Activated naive CD8-positive, alpha-beta T cell (primary cell): Measurements from ENCODE around the gene ACBD6.

Experiments used
- H3K27ac Mint-ChIP-seq: one replicate; pipeline ENCODE4 v1.8.0; 2021; ENCODE audit warnings: mixed read lengths
- H3K27me3 Mint-ChIP-seq: one replicate; pipeline ENCODE4 v1.8.0; 2021; ENCODE audit warnings: mixed read lengths
- H3K36me3 Mint-ChIP-seq: one replicate; pipeline ENCODE4 v1.8.0; 2021; ENCODE audit warnings: mixed read lengths
- H3K4me1 Mint-ChIP-seq: one replicate; pipeline ENCODE4 v1.8.0; 2021; ENCODE audit warnings: low read depth, mixed read lengths
- H3K4me3 Mint-ChIP-seq: one replicate; pipeline ENCODE4 v1.8.0; 2021; ENCODE audit warnings: mild to moderate bottlenecking, mixed read lengths
- H3K9me3 Mint-ChIP-seq: one replicate; pipeline ENCODE4 v1.8.0; 2021; ENCODE audit warnings: low read depth, mixed read lengths

The ACBD6 gene

DNA sequence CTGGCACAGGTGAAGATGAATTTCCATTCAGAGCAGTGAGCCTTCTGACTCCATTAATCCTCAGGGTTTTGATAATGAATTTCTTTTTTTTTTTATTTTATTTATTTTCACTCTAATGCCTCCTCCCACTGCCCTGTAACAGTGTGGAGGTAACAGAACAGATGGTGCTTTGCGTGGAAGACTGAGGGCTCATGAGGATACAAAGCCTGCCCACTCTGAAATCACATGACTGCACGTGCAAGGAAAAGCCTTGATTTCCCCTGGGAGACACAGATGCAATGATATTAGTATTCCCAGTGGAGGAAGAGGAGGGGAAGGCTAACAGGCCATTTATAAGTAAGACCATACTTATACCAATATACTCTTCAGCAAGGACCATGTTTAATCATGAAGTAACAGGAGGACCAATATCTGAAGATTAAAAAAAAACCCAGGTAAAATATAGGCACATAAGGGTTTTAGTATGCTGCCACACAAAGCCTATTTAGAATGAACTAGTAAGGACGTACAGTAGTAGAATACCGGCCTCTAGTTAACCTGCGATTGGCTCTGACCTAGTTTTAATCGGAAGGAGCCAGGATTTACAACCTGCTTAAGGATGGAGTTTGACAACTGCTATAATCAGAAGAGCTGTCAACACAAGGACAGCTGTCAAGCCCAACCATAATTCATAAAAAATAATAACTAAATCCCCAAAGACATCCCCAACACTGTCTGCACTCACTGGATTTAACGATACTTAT, 202.7 kb downstream of the ACBD6 start:
- Mint-ChIP-seq H3K4me1 (peaks cover 30% of the 10 kb centered on the region), H3K4me3 (no peak overlapping the region), H3K27me3 (no peaks in the 10 kb centered on the region), H3K27ac (no peak overlapping the region), H3K9me3 (no peaks in the 10 kb centered on the region), H3K36me3 (peaks cover 13% of the 10 kb centered on the region)

DNA sequence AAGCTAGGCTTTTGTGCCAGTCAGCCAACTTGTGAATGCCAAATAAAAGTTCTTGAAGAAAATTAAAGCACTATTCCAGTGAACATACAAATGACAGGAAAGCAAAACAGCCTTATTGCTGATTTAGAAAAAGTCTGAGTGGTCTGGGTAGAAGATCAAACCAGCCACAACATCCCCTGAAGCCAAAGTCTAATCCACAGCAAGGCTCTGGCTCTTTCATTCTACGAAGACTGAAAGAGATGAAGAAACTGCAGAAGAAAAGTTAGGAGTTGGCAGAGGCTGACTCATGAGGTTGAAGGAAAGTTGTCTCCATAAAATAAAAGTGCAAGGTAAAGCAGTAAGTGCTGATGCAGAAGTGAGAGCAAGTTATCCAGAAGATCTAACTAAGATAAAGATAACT, 206.4 kb downstream of the ACBD6 start:
- Mint-ChIP-seq H3K4me1 (peaks cover 29% of the 10 kb centered on the region), H3K27ac (no peak overlapping the region), H3K4me3 (no peak overlapping the region), H3K9me3 (no peaks in the 10 kb centered on the region), H3K27me3 (no peaks in the 10 kb centered on the region), H3K36me3 (peaks cover 19% of the 10 kb centered on the region)

DNA sequence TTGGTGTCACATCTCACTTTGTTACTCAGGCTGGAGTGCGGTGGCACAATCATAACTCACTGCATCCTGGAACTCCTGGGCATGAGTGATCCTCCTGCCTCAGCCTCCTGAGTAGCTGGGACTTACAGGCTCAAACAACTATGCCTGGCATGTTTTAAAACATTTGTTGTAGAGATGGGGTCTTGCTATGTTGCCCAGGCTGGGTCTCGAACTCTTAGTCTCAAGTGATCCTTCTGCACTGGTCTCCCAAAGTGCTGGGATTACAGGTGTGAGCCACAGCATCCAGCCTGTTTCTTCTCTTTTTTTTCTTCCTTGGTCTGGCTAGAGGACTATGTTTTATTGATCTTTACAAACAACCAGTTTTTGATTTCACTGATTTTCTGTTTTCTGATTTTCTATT, 207.7 kb downstream of the ACBD6 start:
- no peak overlapping the region for H3K27ac Mint-ChIP-seq
- H3K27me3 Mint-ChIP-seq = no peaks in the 10 kb centered on the region
- H3K9me3 Mint-ChIP-seq = no peaks in the 10 kb centered on the region
- H3K4me1 Mint-ChIP-seq = peaks cover 42% of the 10 kb centered on the region
- no peak overlapping the region for H3K4me3 Mint-ChIP-seq
- H3K36me3 Mint-ChIP-seq = peaks cover 22% of the 10 kb centered on the region

DNA sequence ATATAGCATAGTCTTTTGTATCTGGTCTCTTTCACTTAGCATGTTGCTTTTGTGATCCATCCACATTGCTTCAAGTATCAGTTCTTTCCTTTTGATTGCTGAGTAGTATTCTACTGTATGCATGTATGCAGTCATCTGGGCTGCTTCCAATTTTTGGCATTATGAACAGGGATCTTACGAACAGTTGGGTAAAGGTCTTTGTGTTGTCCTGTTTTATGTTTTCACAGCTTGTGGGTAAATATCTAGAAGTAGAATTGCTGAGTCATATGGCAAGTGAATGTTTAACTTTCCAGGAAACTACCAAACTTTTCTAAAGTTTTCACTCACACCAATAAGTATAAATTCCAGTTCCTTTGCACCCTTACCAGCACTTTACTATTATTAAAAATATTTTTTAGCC, 211.4 kb downstream of the ACBD6 start:
- Mint-ChIP-seq H3K9me3 (no peaks in the 10 kb centered on the region), H3K4me3 (no peak overlapping the region), H3K27ac (no peak overlapping the region), H3K4me1 (peaks cover 30% of the 10 kb centered on the region), H3K36me3 (peaks cover 20% of the 10 kb centered on the region), H3K27me3 (no peaks in the 10 kb centered on the region)

DNA sequence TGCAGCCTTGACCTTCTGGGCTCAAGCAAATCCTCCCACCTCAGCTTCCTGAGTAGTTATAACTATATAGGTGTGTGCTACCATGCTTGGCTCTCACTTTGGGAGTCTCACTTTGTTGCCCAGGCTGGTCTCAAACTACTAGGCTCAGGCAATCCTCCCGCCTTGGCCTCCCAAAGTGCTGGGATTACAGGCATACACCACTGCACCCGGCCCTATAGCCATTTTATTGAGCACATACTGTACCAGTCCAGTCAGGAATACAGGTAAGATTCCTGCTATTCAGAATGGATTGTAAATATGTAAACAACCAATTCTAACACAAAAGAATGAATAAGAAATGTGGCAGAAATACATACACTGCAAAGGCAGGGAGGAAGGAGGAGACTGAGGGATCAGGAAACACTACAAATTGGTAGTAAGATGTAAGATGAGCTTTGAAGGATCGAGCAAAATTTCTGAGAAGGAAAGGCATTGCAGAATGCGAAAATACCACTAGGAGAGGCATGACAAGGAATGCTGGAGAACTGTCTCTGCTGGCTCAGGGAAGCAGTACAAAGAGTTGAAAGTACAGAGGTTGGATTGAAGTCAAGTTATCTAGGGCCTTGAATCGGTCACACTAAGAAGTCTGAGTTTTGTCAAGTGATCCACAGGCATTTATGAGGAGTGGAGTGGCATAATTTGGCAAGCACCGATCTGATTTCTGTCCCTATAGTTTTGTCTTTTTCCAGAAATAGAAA, 211.9 kb downstream of the ACBD6 start:
- no peaks in the 10 kb centered on the region for H3K9me3 Mint-ChIP-seq
- H3K4me1 Mint-ChIP-seq = peaks cover 26% of the 10 kb centered on the region
- no peak overlapping the region for H3K4me3 Mint-ChIP-seq
- H3K36me3 Mint-ChIP-seq = peaks cover 19% of the 10 kb centered on the region
- H3K27me3 Mint-ChIP-seq = no peaks in the 10 kb centered on the region
- H3K27ac Mint-ChIP-seq = no peak overlapping the region

DNA sequence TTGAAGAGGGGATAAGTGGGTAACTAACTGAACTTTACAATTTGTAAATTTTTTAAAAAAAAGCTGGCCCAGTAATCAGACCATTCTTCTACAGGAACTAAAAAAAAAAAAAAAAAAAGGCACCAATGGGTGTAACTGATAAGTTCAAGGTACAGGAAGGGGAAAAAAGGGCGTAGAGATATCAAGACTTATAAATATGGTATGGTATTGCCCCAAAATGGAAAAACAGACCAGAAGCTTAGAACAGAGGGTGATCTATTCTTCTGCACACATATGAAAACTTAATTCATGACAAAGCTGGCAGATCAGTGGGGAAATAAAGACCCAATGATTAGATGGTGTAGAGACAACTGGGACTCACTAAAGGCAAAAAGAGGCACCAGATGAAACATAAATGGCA, 213.4 kb downstream of the ACBD6 start:
- Mint-ChIP-seq H3K27me3 (no peaks in the 10 kb centered on the region), H3K27ac (no peak overlapping the region), H3K4me1 (peaks cover 25% of the 10 kb centered on the region), H3K36me3 (peaks cover 21% of the 10 kb centered on the region), H3K4me3 (no peak overlapping the region), H3K9me3 (no peaks in the 10 kb centered on the region)

DNA sequence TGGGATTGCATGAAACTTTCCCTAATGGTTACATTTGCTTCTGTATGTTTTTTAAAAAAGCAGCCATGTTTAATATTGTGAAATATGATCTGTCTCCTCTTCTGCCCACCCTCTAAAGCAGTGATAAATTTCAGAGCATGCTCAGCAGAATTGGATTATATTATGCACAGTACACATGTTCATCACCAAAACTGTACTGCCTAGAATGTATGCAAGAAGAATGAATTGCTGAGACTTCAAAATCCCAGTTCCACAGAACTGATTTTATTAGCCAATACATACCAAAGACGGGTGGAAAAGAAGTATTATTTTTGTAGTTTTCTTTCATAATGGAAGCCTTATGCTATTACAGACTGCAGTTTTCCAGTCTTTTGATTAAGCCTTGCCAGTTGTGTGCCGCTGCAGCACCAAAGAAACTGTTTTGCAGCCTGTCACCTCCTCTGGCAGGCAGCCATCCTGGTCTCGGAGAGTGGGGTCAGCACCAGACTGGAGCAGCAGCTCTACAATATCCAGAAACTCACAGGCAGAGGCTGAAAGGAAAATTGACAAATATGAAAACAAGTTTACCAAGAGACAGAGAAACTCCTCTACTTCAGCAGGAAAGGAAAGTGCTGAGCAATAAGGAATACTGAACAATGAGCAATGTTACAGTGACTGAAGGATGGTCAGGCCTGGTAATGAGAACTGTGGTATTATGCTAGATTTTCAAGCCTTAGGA, 214.2 kb downstream of the ACBD6 start:
- Mint-ChIP-seq H3K9me3 (no peaks in the 10 kb centered on the region), H3K27me3 (no peaks in the 10 kb centered on the region), H3K36me3 (peaks cover 23% of the 10 kb centered on the region), H3K27ac (no peak overlapping the region), H3K4me1 (peaks cover 25% of the 10 kb centered on the region), H3K4me3 (no peak overlapping the region)

DNA sequence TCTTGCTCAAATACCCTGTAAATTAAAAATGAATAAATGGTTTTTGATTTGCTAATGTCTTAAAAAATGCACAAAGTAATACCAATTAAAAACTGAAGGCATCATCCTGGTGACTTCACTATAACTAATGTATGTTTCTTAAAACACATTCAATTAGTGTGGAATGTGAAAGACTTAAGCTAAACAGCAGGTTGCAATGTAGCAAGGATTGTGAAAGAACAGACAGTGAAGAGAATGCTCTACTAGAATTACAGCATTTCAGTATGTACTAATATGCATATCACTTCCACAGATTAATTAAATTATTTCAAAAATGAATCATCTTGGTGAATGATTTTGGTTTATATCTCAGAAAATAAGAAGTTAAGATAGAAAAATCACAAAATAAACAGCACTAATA, 216.0 kb downstream of the ACBD6 start:
- Mint-ChIP-seq H3K4me3 (no peak overlapping the region), H3K4me1 (peaks cover 23% of the 10 kb centered on the region), H3K27me3 (no peaks in the 10 kb centered on the region), H3K36me3 (peaks cover 20% of the 10 kb centered on the region), H3K27ac (no peak overlapping the region), H3K9me3 (no peaks in the 10 kb centered on the region)

DNA sequence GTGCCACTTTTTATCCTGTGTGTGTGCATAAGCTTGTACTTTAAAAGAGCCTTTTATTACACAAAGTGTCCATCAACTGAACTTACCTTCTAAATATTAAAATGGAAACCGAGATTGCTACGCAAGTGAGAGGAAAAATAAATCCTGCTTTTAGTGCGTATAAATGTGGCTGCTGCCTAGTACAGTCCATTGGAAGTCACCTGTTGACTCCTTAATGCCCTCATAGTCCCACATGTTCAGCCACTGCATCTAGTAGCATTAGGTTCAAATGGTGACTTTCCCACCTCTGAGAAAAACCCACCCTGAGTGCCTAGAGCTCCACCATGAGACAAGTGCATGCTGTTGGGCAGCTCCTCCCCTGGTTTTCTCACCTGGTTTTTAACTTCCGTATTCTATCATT, 219.3 kb downstream of the ACBD6 start:
- Mint-ChIP-seq H3K9me3 (no peaks in the 10 kb centered on the region), H3K27ac (no peak overlapping the region), H3K4me3 (no peak overlapping the region), H3K4me1 (no peaks in the 10 kb centered on the region), H3K36me3 (peaks cover 21% of the 10 kb centered on the region), H3K27me3 (no peaks in the 10 kb centered on the region)

DNA sequence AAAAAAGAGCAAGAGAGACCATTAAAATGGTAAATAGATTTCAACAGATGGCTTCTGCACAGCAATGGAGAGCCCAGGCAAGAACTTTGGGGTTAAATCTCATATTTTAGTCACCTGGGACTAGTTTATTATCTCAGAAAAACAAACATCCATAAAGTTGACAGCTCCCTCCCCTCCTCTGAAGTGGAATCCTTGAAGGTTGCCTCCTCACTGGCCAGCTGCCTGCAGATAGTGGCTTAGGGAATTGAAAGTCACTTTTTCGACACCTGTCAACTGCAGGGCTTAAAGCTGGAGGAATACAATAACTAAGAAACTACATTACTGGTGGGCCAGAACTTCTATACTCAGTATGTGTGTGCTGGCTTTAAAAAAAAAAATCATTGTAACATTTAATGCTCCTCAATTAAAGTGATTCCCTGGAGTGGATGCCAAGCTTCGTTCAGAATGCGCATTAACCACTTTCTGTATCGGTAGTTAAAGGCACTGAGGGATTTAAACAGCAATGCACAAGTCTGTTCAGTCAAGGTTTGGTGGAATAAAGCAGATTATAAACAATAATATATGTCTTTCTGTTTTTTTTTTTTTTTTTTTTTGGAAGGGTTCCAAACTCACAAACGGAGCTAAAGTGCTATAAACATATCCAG, 219.9 kb downstream of the ACBD6 start:
- no peak overlapping the region for H3K27ac Mint-ChIP-seq
- H3K4me3 Mint-ChIP-seq = no peak overlapping the region
- no peaks in the 10 kb centered on the region for H3K27me3 Mint-ChIP-seq
- H3K9me3 Mint-ChIP-seq = no peaks in the 10 kb centered on the region
- H3K4me1 Mint-ChIP-seq = no peaks in the 10 kb centered on the region
- peaks cover 19% of the 10 kb centered on the region for H3K36me3 Mint-ChIP-seq

DNA sequence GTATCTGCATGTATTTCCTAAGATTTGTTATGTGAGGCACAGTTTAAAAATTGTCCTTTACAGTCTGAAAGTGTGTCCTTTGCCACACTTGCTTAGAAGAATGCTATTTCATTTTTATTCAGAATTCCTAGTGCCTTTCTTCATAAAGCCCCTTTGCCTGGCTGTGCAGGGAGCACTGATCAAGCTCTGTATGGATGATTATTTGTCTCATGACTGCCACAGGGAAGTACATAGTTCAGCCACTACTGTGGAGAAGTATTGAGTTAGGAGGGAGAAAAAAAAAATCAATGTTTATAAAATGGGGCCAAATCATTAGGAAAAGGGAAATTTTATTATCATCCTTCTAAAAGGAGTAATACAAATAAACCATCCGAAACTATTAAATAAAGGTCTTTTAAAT, 220.9 kb downstream of the ACBD6 start:
- Mint-ChIP-seq H3K36me3 (peaks cover 23% of the 10 kb centered on the region), H3K27ac (no peak overlapping the region), H3K9me3 (no peaks in the 10 kb centered on the region), H3K27me3 (no peaks in the 10 kb centered on the region), H3K4me3 (no peak overlapping the region), H3K4me1 (no peaks in the 10 kb centered on the region)

DNA sequence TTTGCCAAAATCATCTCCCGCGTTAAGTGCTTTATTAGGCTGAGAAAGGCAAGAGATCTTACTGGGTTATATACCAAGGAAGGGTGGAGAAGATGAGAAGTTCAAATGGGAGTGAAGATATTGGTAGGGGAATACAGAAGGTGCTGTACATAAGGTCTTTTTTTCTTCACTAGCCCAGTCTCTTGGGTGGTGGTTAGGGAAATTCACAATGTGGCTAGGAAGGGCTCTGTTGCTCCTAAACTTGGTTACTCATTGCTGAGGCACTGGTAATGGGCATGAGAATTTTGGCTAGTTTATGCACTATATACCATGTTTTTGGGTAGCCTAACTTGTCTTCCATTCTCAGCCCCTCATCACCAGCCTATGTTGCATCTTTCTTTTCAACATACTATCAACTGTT, 221.8 kb downstream of the ACBD6 start:
- Mint-ChIP-seq H3K9me3 (no peaks in the 10 kb centered on the region), H3K36me3 (peaks cover 23% of the 10 kb centered on the region), H3K4me3 (no peak overlapping the region), H3K27ac (no peak overlapping the region), H3K4me1 (no peaks in the 10 kb centered on the region), H3K27me3 (no peaks in the 10 kb centered on the region)

DNA sequence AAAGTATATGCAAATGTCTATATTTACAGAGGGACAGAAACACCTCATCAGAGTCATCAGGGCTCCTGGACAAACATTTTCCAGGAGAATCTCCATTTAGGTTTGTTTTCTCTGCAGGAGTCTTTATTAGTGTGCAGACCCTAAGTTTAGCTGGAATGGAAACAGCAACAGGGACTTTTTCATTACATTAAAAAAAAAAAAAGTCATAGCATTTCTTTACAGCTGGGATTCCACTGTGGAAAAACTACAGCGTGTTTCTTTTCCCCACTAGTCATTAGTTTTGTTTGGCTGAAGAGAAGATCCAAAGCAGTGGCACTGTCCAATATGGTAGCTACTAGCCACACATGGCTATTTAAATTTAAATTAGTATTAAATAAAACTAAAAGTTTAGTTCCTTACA, 222.7 kb downstream of the ACBD6 start:
- Mint-ChIP-seq H3K27ac (no peak overlapping the region), H3K27me3 (no peaks in the 10 kb centered on the region), H3K36me3 (peaks cover 21% of the 10 kb centered on the region), H3K4me3 (no peak overlapping the region), H3K4me1 (no peaks in the 10 kb centered on the region), H3K9me3 (no peaks in the 10 kb centered on the region)

DNA sequence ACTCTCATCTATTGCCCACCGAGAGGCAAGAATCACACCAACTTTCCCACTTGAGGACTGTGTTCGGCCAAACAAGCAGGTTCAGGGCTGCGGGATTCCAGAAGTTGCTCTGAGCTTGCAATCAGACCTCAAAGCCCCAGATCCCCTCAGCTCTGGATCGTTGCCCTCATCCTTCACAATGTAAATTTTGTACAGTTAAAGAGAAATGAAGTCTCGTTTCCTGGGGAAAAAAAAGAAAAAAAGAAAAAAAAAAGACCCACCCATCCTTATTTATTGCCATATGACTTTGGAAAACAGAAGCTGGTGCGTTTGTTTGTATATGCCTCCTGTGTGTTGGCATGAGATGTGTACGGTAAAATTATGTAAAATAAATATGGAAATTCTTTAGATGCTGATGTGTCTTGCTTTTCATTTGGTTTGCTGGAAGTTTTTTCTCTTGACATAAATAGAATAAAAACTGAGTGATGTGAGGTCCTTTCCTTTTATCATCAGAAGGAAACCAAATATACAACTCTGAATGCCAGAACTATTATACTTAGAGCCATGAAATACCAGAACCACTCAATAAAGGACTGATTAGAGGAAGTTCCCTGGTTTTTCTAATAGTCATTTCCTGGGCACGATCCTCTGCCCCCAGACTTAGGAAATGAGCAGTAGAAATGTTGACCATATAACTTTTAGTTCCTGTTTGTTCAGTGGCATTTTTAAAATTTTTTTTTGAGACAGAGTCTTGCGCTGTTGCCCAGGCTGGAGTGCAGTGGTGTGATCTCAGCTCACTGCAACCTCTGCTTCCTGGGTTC, 223.6 kb downstream of the ACBD6 start:
- H3K4me1 Mint-ChIP-seq = no peaks in the 10 kb centered on the region
- no peaks in the 10 kb centered on the region for H3K9me3 Mint-ChIP-seq
- peaks cover 24% of the 10 kb centered on the region for H3K36me3 Mint-ChIP-seq
- no peak overlapping the region for H3K27ac Mint-ChIP-seq
- no peak overlapping the region for H3K4me3 Mint-ChIP-seq
- H3K27me3 Mint-ChIP-seq = no peaks in the 10 kb centered on the region
